ENCODE data around the gene CCL3. TPM values are rescaled to one million over a fixed set of nuclear protein-coding genes. Genes with fewer than 3 reads are reported as not detected.

Gene CCL3
- total RNA-seq, 1 donor from 2014 or later: 1.3 TPM

GRCh38 chr17:36131931-36132330 is 42.0 kb upstream of the CCL3 start:
- no peak for TF ChIP-seq CTCF (conservative IDR thresholded peaks at IDR 0.05; ENCODE audit: low read depth, low read length)
- no peak overlapping the region for H3K4me3 ChIP-seq (ENCODE audit: low read depth, low read length)
- DNase-seq (ENCODE audit: low read depth): no peak

GRCh38 chr17:36131421-36131820 is 41.5 kb upstream of the CCL3 start:
- DNase-seq (ENCODE audit: low read depth): no peak
- TF ChIP-seq CTCF (conservative IDR thresholded peaks at IDR 0.05; ENCODE audit: low read depth, low read length): no peak
- no peak overlapping the region for H3K4me3 ChIP-seq (ENCODE audit: low read depth, low read length)

GRCh38 chr17:36130346-36130745 is 40.4 kb upstream of the CCL3 start:
- DNase-seq (ENCODE audit: low read depth): no peak
- H3K4me3 ChIP-seq (ENCODE audit: low read depth, low read length): no peak overlapping the region
- no peak for TF ChIP-seq CTCF (conservative IDR thresholded peaks at IDR 0.05; ENCODE audit: low read depth, low read length)

- no peak overlapping the region for H3K4me3 ChIP-seq (ENCODE audit: low read depth, low read length)
- TF ChIP-seq CTCF (conservative IDR thresholded peaks at IDR 0.05; ENCODE audit: low read depth, low read length): no peak
- DNase-seq (ENCODE audit: low read depth): no peak
Measured at GRCh38 chr17:36129616-36130015, 39.7 kb upstream of the CCL3 start.

- TF ChIP-seq CTCF (conservative IDR thresholded peaks at IDR 0.05; ENCODE audit: low read depth, low read length): no peak
- no peak overlapping the region for H3K4me3 ChIP-seq (ENCODE audit: low read depth, low read length)
- DNase-seq (ENCODE audit: low read depth): no peak
Measured at GRCh38 chr17:36128411-36128978, 38.6 kb upstream of the CCL3 start.

- H3K4me3 ChIP-seq (ENCODE audit: low read depth, low read length): no peak overlapping the region
- DNase-seq (ENCODE audit: low read depth): no peak
- TF ChIP-seq CTCF (conservative IDR thresholded peaks at IDR 0.05; ENCODE audit: low read depth, low read length): no peak
Measured at GRCh38 chr17:36127911-36128310, 38.0 kb upstream of the CCL3 start.

- TF ChIP-seq CTCF (conservative IDR thresholded peaks at IDR 0.05; ENCODE audit: low read depth, low read length): no peak
- no peak overlapping the region for H3K4me3 ChIP-seq (ENCODE audit: low read depth, low read length)
- no peak for DNase-seq (ENCODE audit: low read depth)
Measured at GRCh38 chr17:36127199-36127893, 37.4 kb upstream of the CCL3 start.

All from epithelial cell of proximal tubule (primary cell).